Fibroblast of the aortic adventitia (primary cell): ENCODE measurements around the gene ZNF407. TPM values are rescaled to one million over a fixed set of nuclear protein-coding genes. Genes with fewer than 3 reads are reported as not detected.
A peak's percentile ranks its signal among the peaks of the same experiment; 100 is the strongest.

Source experiments
- DNase-seq: peaks from one replicate; pipeline ENCODE4 v3.0.0-alpha.2; 2010; ENCODE audit warnings: low read depth
- H3K4me3 ChIP-seq: 2 replicates; pipeline ENCODE4 v1.5.1; 2011; ENCODE audit warnings: low read depth, mild to moderate bottlenecking, control low read depth, low read length, moderate library complexity
- total RNA-seq: library from RNA; depleted of rRNA; stranded (reverse); fragments of >200 nt; gene quantifications from 2 replicates; pipeline ENCODE4 v1.2.3, GENCODE V29; 2012; ENCODE audit warnings: low replicate concordance
- TF ChIP-seq, protein P1 (sequence below): IDR thresholded peaks from 2 replicates; pipeline ENCODE4 v1.5.1; 2011; ENCODE audit warnings: mild to moderate bottlenecking, low read length, control low read depth, inconsistent platforms; ENCODE audit not compliant: insufficient read depth

ZNF407 gene
- total RNA-seq, 1 donor: 21.7 TPM

DNA sequence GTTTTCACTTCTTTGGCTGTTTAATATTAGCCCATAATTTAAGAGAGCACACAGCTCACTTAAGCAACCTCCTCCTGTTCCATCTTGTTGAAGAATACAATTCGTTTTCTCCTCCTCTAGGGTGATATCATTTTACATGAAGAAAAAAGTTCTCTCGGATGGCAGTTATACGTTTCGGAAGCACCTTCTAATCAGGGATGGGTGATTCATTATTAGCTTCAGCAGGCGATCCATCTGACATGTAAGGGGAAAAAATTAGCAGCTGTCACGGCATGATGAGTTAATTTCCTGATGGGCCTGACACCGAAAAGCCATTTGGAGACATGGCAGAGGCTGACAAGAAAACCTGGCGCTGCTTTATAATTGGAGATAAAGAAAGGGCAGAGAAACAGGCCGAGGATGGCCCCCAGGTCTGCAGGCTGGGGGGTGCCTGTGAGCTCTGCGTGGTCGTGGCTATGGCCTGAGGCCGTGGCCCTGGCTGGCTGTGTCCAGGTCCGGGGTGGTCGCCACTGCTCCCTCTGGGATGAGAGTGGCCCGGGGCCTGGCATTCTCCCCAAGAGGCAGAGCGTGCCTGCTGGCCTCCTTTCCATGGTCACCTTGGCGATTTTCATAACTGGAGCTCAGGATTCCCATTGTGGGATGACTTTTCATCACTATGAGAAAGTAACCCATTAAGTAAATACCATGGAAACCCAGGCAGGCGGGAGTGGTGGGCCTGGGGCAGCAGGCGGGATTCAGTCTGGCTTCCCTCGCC lies 471.2 kb downstream of the ZNF407 start:
- DNase-seq: no peak
- no peak overlapping the region for H3K4me3 ChIP-seq
- TF ChIP-seq, protein P1, sequence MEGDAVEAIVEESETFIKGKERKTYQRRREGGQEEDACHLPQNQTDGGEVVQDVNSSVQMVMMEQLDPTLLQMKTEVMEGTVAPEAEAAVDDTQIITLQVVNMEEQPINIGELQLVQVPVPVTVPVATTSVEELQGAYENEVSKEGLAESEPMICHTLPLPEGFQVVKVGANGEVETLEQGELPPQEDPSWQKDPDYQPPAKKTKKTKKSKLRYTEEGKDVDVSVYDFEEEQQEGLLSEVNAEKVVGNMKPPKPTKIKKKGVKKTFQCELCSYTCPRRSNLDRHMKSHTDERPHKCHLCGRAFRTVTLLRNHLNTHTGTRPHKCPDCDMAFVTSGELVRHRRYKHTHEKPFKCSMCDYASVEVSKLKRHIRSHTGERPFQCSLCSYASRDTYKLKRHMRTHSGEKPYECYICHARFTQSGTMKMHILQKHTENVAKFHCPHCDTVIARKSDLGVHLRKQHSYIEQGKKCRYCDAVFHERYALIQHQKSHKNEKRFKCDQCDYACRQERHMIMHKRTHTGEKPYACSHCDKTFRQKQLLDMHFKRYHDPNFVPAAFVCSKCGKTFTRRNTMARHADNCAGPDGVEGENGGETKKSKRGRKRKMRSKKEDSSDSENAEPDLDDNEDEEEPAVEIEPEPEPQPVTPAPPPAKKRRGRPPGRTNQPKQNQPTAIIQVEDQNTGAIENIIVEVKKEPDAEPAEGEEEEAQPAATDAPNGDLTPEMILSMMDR: no peak

DNA sequence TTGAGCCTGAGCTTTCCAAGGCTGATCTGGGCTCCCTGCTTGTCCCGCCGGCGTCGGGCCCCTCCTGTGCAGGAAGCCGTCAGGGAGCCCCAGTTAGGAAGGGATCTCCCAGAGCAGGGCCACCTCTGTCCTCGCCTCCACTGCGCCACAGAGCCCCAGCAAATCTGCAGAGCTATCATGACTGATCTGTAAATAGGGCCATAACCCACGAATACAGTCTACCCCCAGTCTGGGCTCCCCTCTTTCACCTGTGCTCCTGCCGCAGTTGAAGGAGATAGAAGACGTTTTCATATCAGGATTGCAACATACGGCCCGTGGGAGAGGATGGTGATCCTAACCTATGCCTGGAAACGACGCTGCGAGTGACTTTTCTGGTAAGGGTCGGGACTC lies 472.6 kb downstream of the ZNF407 start:
- TF ChIP-seq, protein P1: no peak
- no peak overlapping the region for H3K4me3 ChIP-seq
- DNase-seq: no peak

DNA sequence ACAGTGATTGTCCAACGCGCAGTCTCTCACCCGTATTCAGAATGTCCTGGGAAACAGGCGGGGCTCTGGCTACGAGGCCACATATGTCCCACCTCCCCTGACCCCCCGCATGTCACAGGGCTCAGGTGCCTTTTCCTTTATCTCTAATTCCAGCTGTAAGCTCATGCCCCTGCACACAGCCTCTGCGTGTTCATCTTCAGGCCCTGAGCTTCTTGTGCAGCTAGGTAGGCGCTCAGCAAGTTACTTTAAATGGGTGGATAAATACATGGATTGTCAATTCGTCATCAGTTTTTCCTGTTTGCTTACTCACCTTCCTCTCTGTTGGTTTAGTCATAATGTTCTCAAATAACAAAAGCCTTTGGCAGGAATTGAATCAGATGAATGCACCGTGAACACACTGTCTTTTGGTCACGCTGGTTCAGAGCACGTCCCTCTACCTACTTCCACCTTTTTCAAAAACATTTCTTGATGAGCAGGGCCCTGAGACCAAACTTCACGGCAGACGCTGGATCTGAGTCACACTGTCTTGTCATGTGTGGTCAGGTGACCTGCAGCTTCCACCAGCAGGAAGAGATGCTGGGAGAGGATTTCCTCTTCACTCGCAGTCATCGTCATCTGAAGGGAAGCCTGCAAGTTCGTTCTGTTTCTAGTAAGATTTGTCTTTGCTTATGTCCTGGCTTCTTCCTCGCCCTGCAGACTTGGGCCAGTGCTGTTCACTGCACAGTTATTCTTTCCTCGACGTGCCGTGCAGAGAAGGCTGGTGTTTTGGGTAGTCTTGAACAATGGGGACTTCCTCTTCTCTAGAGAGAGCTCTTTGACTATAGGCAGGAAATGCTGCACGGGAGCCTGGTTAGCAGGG lies 473.2 kb downstream of the ZNF407 start:
- DNase-seq: peak; percentile 64
- TF ChIP-seq, protein P1: no peak
- no peak overlapping the region for H3K4me3 ChIP-seq

DNA sequence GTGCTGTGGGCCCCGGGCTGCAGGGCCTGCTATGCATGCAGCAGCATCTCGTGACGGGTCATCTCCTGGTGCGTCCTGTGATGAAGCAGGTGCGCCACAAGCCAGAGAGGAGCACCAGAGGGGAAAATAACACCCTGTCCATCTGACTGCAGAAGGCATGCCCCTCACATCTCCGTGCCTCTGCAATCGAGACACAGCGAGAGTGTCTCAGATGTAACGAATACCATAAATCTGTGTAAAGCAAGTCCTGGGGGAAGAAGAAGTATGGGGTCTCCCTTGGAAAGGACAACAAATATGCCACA lies 473.8 kb downstream of the ZNF407 start:
- TF ChIP-seq, protein P1: no peak
- H3K4me3 ChIP-seq: no peak overlapping the region
- no peak for DNase-seq

DNA sequence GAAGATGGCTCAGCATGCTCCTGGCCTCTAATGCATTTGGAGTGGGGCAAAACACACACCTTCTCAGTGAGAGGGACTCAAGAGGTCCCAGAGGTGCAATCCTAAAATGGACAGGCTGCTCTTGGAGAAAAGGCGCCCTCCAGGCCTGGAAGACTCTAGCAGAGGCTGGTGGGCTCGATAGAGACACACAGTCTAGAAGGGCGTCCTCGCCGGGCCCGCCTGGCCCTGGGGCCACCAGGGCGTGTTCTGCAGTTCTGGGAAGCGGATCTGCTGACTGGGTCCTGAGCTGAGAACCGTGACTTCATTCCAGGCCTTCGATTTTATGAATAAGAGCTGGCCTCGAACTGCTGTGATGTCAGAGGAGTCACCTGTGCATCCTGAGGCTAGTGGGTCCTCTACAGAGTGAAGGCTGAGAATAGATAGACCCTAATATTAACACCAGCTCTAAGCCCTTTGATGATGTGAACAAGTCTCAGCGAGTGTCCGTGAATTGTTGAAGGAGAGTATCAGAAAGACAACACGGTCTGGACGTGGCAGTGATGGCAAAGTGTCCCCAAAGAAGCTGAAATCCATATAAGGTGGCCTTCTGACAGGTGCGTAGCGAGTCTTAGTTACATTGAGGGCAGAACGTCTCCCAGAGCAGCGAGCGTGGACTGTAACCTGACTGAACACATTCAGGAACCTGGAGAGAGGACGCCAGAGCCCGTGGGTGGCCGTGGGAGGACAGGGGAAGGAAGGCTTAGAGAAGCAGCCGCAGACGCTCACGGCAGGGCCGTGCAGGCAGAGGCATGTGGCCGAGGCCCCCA lies 474.4 kb downstream of the ZNF407 start:
- no peak for DNase-seq
- TF ChIP-seq, protein P1: no peak
- no peak overlapping the region for H3K4me3 ChIP-seq

DNA sequence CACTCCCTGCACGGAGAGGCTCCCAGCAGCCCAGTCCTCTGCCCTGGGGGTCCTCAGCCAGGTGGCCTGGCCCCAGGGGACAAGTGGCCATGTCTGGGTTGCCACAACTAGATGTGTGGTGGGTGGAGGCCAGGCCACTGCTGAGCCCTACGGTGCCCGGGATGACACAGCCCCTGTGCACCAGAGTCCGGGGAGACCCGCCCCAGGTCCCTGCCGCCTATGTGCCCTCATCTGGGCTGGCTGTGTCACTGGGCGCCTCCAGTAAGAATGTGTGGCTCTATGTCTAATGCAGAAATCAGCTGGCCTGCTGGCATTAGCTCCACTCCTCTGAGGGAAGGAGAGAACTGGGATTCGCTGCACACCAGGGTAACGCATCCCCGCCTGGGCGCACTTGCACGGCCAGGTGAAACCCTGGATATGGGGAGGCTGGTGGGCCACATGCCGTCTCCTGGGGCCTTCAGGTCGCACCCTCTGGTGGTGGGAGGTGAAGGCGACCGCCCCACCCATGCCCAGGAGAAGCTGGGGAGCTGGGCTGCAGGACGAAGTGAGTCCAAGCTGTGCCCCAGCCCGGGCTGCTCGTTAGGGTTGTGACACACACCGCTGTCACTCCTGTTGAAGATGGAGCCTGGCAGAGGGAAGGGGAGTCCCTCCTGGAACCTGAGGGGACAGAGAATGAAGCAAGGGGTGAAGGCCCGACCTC lies 475.2 kb downstream of the ZNF407 start:
- H3K4me3 ChIP-seq: no peak overlapping the region
- DNase-seq: no peak
- TF ChIP-seq, protein P1: no peak
